Right forelimb (tissue), 1 donor: Measurements from ENCODE around the gene MIGA2.
A peak's percentile ranks its signal among the peaks of the same experiment; 100 is the strongest.

Source experiments
- DNase-seq: peaks from one replicate; pipeline ENCODE4 v3.0.0-alpha.2; 2018

Gene MIGA2

GRCh38 chr9:129076640-129077037 is 40.2 kb downstream of the MIGA2 start:
- DNase-seq: no peak

- no peak for DNase-seq
Observed at GRCh38 chr9:129077236-129077635, 40.8 kb downstream of the MIGA2 start.

- no peak for DNase-seq
Observed at GRCh38 chr9:129078691-129079503, 42.5 kb downstream of the MIGA2 start.

- no peak for DNase-seq
Observed at GRCh38 chr9:129079829-129080228, 43.4 kb downstream of the MIGA2 start.

- no peak for DNase-seq
Observed at GRCh38 chr9:129080298-129080600, 43.8 kb downstream of the MIGA2 start.

GRCh38 chr9:129080601-129081387 is 44.4 kb downstream of the MIGA2 start, which contains the start of gene DOLPP1:
TSS of gene DOLPP1 (plus strand) at chr9:129081111. CDS start at chr9:129081132, 21 bp downstream.
- peak; percentile 99 for DNase-seq

GRCh38 chr9:129081388-129081904 is 45.0 kb downstream of the MIGA2 start:
- DNase-seq: no peak

- no peak for DNase-seq
Observed at GRCh38 chr9:129084087-129084486, 47.7 kb downstream of the MIGA2 start.

GRCh38 chr9:129089246-129089645 is 52.8 kb downstream of the MIGA2 start:
- no peak for DNase-seq

- DNase-seq: no peak
Observed at GRCh38 chr9:129093602-129094386, 57.4 kb downstream of the MIGA2 start.

- no peak for DNase-seq
Observed at GRCh38 chr9:129094387-129095169, 58.2 kb downstream of the MIGA2 start.

- no peak for DNase-seq
Observed at GRCh38 chr9:129095170-129095667, 58.8 kb downstream of the MIGA2 start.

GRCh38 chr9:129095908-129096307 is 59.5 kb downstream of the MIGA2 start:
- no peak for DNase-seq

GRCh38 chr9:129097671-129098306 is 61.4 kb downstream of the MIGA2 start:
- no peak for DNase-seq

- DNase-seq: no peak
Observed at GRCh38 chr9:129098328-129098727, 61.9 kb downstream of the MIGA2 start.

GRCh38 chr9:129100383-129101169 is 64.2 kb downstream of the MIGA2 start:
- no peak for DNase-seq

- DNase-seq: no peak
Observed at GRCh38 chr9:129101279-129101678, 64.9 kb downstream of the MIGA2 start.

- no peak for DNase-seq
Observed at GRCh38 chr9:129102095-129102525, 65.7 kb downstream of the MIGA2 start.

- DNase-seq: no peak
Observed at GRCh38 chr9:129102791-129103594, 66.6 kb downstream of the MIGA2 start.

- DNase-seq: no peak
Observed at GRCh38 chr9:129103595-129103965, 67.2 kb downstream of the MIGA2 start.
